B cell (primary cell): ENCODE data around the gene FLNB. TPM values are rescaled to one million over a fixed set of nuclear protein-coding genes. Genes with fewer than 3 reads are reported as not detected.

Experiments
- ATAC-seq: fragments of 200-7000 bp; cut with Tn5 transposase; one replicate; pipeline ENCODE4 v1.10.0; 2021; ENCODE audit warnings: low read depth, mild to moderate bottlenecking, moderate number of reproducible peaks, moderate library complexity
- CTCF ChIA-PET: fragments of 350-600 bp; sonication (Branson Sonifier 250); formaldehyde crosslinking; loops from one replicate; lab custom pipeline; 2021; ENCODE audit warnings: antibody characterized with exemption, inconsistent platforms; lab: Charles Lee
- POLR2A ChIA-PET: fragments of 350-600 bp; sonication (Branson Sonifier 250); formaldehyde crosslinking; loops from one replicate; lab custom pipeline; 2021; ENCODE audit warnings: antibody characterized with exemption; lab: Charles Lee
- DNase-seq: peaks from one replicate; pipeline ENCODE4 v3.0.0; 2013
- H2AFZ ChIP-seq: 2 replicates; pipeline ENCODE4 v1.6.1; 2012; ENCODE audit warnings: mild to moderate bottlenecking, low read depth, low read length; ENCODE audit not compliant: insufficient read depth, poor library complexity, severe bottlenecking
- H3K27ac ChIP-seq, 2 donors: 1 replicate in 1 of 2; 2 replicates in 1 of 2; pipeline ENCODE4 v1.5.1; 2012 to 2013; ENCODE audit warnings: low read length in 2 of 2, mild to moderate bottlenecking in 2 of 2, moderate library complexity in 1 of 2
- H3K27me3 ChIP-seq, 4 experiments: fragments of 200-600 bp in 1 of 4; sonication (generic) in 1 of 4; replicated peaks in 1 of 4; 1 replicate in 2 of 4; 2 replicates in 2 of 4; pipeline versions ENCODE4 v1.6.1 to v1.7.0; 2013 to 2016; ENCODE audit warnings: low read length in 3 of 4, mild to moderate bottlenecking in 2 of 4, mixed read lengths in 1 of 4, moderate library complexity in 1 of 4; ENCODE audit not compliant: insufficient read depth in 4 of 4, control insufficient read depth in 3 of 4; ENCODE audit errors: control extremely low read depth in 1 of 4
- H3K36me3 ChIP-seq, 2 experiments: replicated peaks in 1 of 2; 1 replicate in 1 of 2; 2 replicates in 1 of 2; pipeline versions ENCODE4 v1.6.1 to v1.7.1; 2013; ENCODE audit warnings: low read length in 1 of 2; ENCODE audit not compliant: insufficient read depth in 2 of 2, control insufficient read depth in 1 of 2; ENCODE audit errors: control extremely low read depth in 1 of 2, extremely low read depth in 1 of 2
- H3K4me1 ChIP-seq, 2 donors: fragments of 200-600 bp in 1 of 2; sonication (generic) in 1 of 2; 1 replicate in 1 of 2; 2 replicates in 1 of 2; pipeline versions ENCODE4 v1.5.1 to v1.6.1; 2013 to 2017; ENCODE audit warnings: low read length in 2 of 2; ENCODE audit not compliant: control insufficient read depth in 2 of 2, insufficient read depth in 2 of 2
- H3K4me2 ChIP-seq: replicated peaks from 2 replicates; pipeline ENCODE3; 2012; ENCODE audit warnings: mild to moderate bottlenecking, low read depth, low read length; ENCODE audit not compliant: poor library complexity, severe bottlenecking
- H3K4me3 ChIP-seq, 5 experiments: fragments of 200-600 bp in 1 of 5; sonication (generic) in 1 of 5; 1 replicate in 3 of 5; 2 replicates in 2 of 5; pipeline versions ENCODE4 v1.5.1 to v1.7.0; 2011 to 2016; ENCODE audit warnings: low read length in 4 of 5, mild to moderate bottlenecking in 4 of 5, low read depth in 2 of 5, control low read depth in 1 of 5, moderate library complexity in 1 of 5; ENCODE audit not compliant: insufficient read depth in 1 of 5; ENCODE audit errors: control extremely low read depth in 1 of 5, extremely low read depth in 1 of 5
- H3K79me2 ChIP-seq: fragments of 200-600 bp; sonication (generic); one replicate; pipeline ENCODE4 v1.6.0; 2016; ENCODE audit warnings: low read length; ENCODE audit not compliant: control insufficient read depth, insufficient read depth
- H3K9ac ChIP-seq: fragments of 200-600 bp; sonication (generic); 2 replicates; pipeline ENCODE4 v1.6.1; 2017; ENCODE audit warnings: mild to moderate bottlenecking, low read length, moderate library complexity
- H3K9me3 ChIP-seq, 3 donors: one replicate each; pipeline versions ENCODE4 v1.6.1 to v1.7.1; 2013; ENCODE audit warnings: low read length in 2 of 3; ENCODE audit not compliant: control insufficient read depth in 2 of 3, insufficient read depth in 1 of 3; ENCODE audit errors: control extremely low read depth in 1 of 3
- H4K20me1 ChIP-seq: 2 replicates; pipeline ENCODE4 v1.6.0; 2012; ENCODE audit warnings: mild to moderate bottlenecking, low read length; ENCODE audit not compliant: insufficient read depth, control insufficient read depth, poor library complexity, severe bottlenecking
- H3K27ac Mint-ChIP-seq: one replicate; pipeline ENCODE4 v1.8.0; 2021; ENCODE audit warnings: mixed read lengths
- H3K27me3 Mint-ChIP-seq: one replicate; pipeline ENCODE4 v1.8.0; 2021; ENCODE audit warnings: mixed read lengths
- H3K4me1 Mint-ChIP-seq: one replicate; pipeline ENCODE4 v1.8.0; 2021; ENCODE audit warnings: mixed read lengths
- H3K4me3 Mint-ChIP-seq: one replicate; pipeline ENCODE4 v1.8.0; 2021; ENCODE audit warnings: mixed read lengths
- H3K9me3 Mint-ChIP-seq: one replicate; pipeline ENCODE4 v1.8.0; 2022; ENCODE audit warnings: mixed read lengths; ENCODE audit not compliant: insufficient read depth
- EZH2 ChIP-seq: IDR thresholded peaks from 2 replicates; pipeline ENCODE4 v1.6.1; 2012; ENCODE audit warnings: borderline replicate concordance, low read depth, mild to moderate bottlenecking, moderate library complexity, low read length; ENCODE audit not compliant: insufficient read depth, poor library complexity, severe bottlenecking
- WGBS: methylation state at CpG from one replicate; pipeline ENCODE4 v1.1.5; 2013; ENCODE audit warnings: missing lambda C conversion rate; ENCODE audit not compliant: insufficient coverage; 5-methylcytosine and 5-hydroxymethylcytosine counted together
- intact Hi-C: fragments of 100-400 bp; cut with micrococcal nuclease; formaldehyde crosslinking; loops from one replicate; pipeline ENCODE4 v1.10.0; 2022
- polyA plus RNA-seq: library from polyadenylated mRNA; depleted of rRNA; stranded (reverse); fragments of >200 nt; gene quantifications from 2 replicates; pipeline ENCODE4 v1.2.3, GENCODE V29; 2012
- total RNA-seq, 2 donors: library from RNA; stranded (reverse); fragments of 120-200 nt in 1 of 2; gene quantifications; 1 replicate in 1 of 2; 2 replicates in 1 of 2; pipeline versions ENCODE4 v1.2.3 to v1.2.4, GENCODE V29; 2013 to 2022
- TF ChIP-seq, protein P1 (sequence below): fragments of 200-600 bp; IDR thresholded peaks from one replicate; pipeline ENCODE4 v1.8.0; 2022; ENCODE audit warnings: antibody characterized with exemption, mild to moderate bottlenecking

FLNB gene
- total and polyA plus RNA-seq, 2 donors (not counting 1 experiment from before 2014, with no cell fraction given): 25.5 to 28.3 TPM

GRCh38 chr3:58052373-58053273, 44.4 kb downstream of the FLNB start:
- CTCF ChIA-PET: no interaction called here
- Histone ChIP-seq H3K4me1 (peaks cover 0 to 6% of the 10 kb centered on the region in 2 donors), H3K27ac (no peak overlapping the region), H3K4me2 (no peak overlapping the region), H3K36me3 (peaks cover 1 to 4% of the 10 kb centered on the region in 2 experiments), H2AFZ (no peak overlapping the region), H3K27me3 (no peaks in the 10 kb centered on the region), H4K20me1 (no peaks in the 10 kb centered on the region), H3K9ac (no peak overlapping the region), H3K9me3 (peaks cover 0 to 6% (median 3%) of the 10 kb centered on the region in 3 donors), H3K4me3 (no peak overlapping the region), H3K79me2 (peaks cover 44% of the 10 kb centered on the region)
- ATAC-seq: no peak
- H3K9me3 Mint-ChIP-seq: peaks cover 3% of the 10 kb centered on the region
- no peak overlapping the region for H3K27ac Mint-ChIP-seq
- DNase-seq: no peak
- WGBS: 63% methylated on average over 7 of the region's 8 CpGs
- H3K4me1 Mint-ChIP-seq: peaks cover 8% of the 10 kb centered on the region
- no peak overlapping the region for H3K4me3 Mint-ChIP-seq
- H3K27me3 Mint-ChIP-seq: no peaks in the 10 kb centered on the region
- intact Hi-C loops: no loop called here
- no peak for TF ChIP-seq EZH2
- TF ChIP-seq, protein P1, sequence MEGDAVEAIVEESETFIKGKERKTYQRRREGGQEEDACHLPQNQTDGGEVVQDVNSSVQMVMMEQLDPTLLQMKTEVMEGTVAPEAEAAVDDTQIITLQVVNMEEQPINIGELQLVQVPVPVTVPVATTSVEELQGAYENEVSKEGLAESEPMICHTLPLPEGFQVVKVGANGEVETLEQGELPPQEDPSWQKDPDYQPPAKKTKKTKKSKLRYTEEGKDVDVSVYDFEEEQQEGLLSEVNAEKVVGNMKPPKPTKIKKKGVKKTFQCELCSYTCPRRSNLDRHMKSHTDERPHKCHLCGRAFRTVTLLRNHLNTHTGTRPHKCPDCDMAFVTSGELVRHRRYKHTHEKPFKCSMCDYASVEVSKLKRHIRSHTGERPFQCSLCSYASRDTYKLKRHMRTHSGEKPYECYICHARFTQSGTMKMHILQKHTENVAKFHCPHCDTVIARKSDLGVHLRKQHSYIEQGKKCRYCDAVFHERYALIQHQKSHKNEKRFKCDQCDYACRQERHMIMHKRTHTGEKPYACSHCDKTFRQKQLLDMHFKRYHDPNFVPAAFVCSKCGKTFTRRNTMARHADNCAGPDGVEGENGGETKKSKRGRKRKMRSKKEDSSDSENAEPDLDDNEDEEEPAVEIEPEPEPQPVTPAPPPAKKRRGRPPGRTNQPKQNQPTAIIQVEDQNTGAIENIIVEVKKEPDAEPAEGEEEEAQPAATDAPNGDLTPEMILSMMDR: no peak
- POLR2A ChIA-PET: no interaction called here

GRCh38 chr3:58054652-58055051, 46.4 kb downstream of the FLNB start:
- no peak overlapping the region for H3K4me3 Mint-ChIP-seq
- intact Hi-C loops: no loop called here
- no peak for DNase-seq
- ATAC-seq: no peak
- Histone ChIP-seq H3K36me3 (peaks cover 1 to 4% of the 10 kb centered on the region in 2 experiments), H4K20me1 (no peaks in the 10 kb centered on the region), H3K4me1 (no peaks in the 10 kb centered on the region), H3K27me3 (no peaks in the 10 kb centered on the region), H2AFZ (no peak overlapping the region), H3K4me3 (no peak overlapping the region), H3K4me2 (no peak overlapping the region), H3K9me3 (peaks cover 0 to 6% (median 3%) of the 10 kb centered on the region in 3 donors), H3K9ac (no peak overlapping the region), H3K27ac (no peak overlapping the region), H3K79me2 (peaks cover 44% of the 10 kb centered on the region)
- H3K27ac Mint-ChIP-seq: no peak overlapping the region
- peaks cover 3% of the 10 kb centered on the region for H3K9me3 Mint-ChIP-seq
- ChIA-PET CTCF (interaction anchor here (1.5 kb wide), 1 partner anchor 13 kb away, joined by 3 read pairs; no protein-coding TSS in a partner anchor), POLR2A (no interaction called here)
- H3K4me1 Mint-ChIP-seq: no peaks in the 10 kb centered on the region
- TF ChIP-seq EZH2: no peak
- TF ChIP-seq, protein P1: no peak
- no peaks in the 10 kb centered on the region for H3K27me3 Mint-ChIP-seq
